GM20000 (cell line): ENCODE data around the gene CDKAL1.

Experiments
- DNase-seq: peaks from one replicate; pipeline ENCODE4 v3.0.0; 2012; ENCODE audit warnings: low spot score
- TF ChIP-seq, protein P1 (sequence below): IDR thresholded peaks from 2 replicates; pipeline ENCODE4 v1.5.1; 2012; ENCODE audit warnings: mild to moderate bottlenecking, control low read depth; ENCODE audit errors: extremely low read depth, missing control alignments

The CDKAL1 gene

DNA sequence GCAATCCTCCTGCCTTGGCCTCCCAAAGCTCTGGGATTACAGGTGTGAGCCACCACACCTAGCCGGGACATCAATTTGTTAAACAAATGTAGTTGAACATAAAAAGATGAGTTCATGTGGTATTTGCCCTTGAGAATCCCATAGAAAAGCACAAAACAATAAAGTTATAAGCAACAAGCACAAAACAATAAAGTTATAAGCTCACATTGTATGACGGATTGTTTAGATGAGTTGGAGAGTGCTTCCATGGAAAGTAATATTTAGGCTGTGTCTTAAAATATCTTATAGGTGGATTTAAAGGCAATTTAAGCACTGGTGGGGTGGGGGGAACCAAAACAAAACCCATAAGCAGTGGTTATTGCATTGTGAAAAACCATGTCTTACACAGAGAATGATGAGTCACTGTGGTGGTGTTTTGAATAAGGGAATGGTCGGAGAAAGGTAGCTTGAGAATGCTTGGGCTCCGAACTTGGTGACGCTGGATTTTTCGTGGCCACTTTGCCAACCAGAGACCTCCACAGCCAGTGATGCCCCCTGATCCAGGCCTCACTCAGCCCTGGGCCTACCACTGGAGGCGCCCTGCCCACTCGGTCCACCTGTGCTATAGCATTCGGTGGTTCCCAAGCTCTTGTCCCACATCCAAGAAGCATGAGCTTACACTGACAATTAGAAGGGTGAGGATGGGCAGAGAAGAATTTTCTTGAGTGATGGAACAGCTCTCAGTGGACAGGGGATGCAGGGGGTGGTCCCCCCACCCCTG, 256.0 kb downstream of the CDKAL1 start:
- TF ChIP-seq, protein P1, sequence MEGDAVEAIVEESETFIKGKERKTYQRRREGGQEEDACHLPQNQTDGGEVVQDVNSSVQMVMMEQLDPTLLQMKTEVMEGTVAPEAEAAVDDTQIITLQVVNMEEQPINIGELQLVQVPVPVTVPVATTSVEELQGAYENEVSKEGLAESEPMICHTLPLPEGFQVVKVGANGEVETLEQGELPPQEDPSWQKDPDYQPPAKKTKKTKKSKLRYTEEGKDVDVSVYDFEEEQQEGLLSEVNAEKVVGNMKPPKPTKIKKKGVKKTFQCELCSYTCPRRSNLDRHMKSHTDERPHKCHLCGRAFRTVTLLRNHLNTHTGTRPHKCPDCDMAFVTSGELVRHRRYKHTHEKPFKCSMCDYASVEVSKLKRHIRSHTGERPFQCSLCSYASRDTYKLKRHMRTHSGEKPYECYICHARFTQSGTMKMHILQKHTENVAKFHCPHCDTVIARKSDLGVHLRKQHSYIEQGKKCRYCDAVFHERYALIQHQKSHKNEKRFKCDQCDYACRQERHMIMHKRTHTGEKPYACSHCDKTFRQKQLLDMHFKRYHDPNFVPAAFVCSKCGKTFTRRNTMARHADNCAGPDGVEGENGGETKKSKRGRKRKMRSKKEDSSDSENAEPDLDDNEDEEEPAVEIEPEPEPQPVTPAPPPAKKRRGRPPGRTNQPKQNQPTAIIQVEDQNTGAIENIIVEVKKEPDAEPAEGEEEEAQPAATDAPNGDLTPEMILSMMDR: no peak
- no peak for DNase-seq

DNA sequence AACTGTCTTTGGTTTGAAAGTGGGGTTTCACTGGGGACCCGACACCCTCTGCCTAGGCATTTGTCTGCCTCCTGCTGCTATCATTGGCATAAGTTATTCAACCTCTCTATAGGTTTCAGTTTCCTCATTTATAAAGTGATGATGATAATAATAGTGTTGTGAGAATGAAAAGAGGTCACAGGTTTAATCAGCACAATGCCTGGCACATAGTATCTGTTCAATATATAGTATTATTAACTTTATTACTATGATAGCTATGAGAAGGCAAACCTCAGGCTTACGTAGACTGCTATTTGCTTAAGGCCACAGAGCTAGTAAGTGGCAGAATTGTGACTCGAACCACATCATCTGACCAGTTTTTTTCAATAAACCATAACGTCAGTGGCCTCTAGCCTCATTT, 256.8 kb downstream of the CDKAL1 start:
- TF ChIP-seq, protein P1: no peak
- DNase-seq: no peak

GRCh38 chr6:20791944-20792343, 257.7 kb downstream of the CDKAL1 start:
- TF ChIP-seq, protein P1: no peak
- no peak for DNase-seq

DNA sequence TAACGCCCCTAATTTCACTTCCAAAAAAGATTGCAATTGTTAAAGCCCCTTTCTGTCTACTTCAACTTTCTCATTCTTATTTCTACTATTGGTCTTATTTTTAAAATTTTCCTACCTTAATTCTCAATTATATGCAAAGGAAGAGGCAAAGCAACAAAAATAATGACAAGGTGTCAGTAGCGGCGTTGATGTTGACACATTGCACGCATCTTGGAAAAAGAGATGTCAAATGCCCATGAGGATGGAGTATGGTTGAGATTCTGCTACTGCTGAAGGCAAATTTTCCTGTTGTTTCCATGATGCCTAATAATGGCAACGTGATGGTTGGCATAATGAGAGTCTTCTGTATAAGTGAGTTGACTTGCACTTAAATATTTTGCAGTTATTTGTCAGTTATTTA, 258.9 kb downstream of the CDKAL1 start:
- no peak for DNase-seq

GRCh38 chr6:20797597-20797996, 263.3 kb downstream of the CDKAL1 start:
- no peak for DNase-seq
- TF ChIP-seq, protein P1: no peak

More for the DNA sequence above, 258.9 kb downstream of the CDKAL1 start:
- TF ChIP-seq, protein P1: no peak

DNA sequence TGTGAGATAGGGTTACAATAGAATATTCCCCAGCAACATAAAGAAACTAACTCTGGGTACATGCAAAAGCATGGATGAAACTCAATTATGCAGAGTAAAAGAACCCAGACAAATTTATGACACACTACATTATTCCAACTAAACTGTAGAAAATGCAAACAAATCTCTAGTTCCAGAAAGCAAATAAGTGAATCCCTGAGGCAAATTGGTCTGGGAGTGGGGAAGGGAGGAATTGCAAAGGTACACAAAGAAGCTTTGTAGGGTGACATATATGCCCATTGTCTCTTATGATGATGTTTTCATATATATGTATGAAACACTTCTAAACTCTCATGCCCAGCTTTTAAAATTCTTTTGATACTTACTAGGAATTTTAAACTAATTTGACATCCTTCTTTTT, 266.0 kb downstream of the CDKAL1 start:
- TF ChIP-seq, protein P1: no peak
- no peak for DNase-seq

DNA sequence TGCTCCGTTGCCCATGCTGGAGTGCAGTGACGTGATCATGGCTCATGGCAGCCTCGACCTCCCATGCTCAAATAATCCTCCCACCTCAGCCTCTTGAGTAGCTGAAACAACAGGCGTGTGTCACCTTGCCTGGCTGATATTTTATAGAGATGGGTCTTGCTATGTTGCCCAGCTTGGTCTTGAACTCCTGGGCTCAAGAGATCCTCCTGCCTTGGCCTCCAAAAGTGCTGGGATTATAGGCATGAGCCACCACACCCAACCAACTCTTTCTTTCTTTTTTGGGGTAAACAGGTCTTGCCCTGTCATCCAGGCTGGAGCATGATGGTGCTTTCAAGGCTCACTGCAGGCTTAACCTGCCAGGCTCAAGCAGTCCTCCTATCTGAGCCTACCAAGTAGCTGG, 266.4 kb downstream of the CDKAL1 start:
- no peak for DNase-seq
- TF ChIP-seq, protein P1: no peak
